NCI-H187 (cell line): ENCODE measurements around the gene PSMG1.
"Not testable (repeated sequence)": the region's sequence is repeated elsewhere in the genome, so short reads cannot be mapped to it uniquely, and the experiment has no call there.

Source experiments
- DNase-seq, 2 experiments: peaks; one replicate each; lab custom pipeline; 2025; lab: John Stamatoyannopoulos, UW

Gene PSMG1

DNA sequence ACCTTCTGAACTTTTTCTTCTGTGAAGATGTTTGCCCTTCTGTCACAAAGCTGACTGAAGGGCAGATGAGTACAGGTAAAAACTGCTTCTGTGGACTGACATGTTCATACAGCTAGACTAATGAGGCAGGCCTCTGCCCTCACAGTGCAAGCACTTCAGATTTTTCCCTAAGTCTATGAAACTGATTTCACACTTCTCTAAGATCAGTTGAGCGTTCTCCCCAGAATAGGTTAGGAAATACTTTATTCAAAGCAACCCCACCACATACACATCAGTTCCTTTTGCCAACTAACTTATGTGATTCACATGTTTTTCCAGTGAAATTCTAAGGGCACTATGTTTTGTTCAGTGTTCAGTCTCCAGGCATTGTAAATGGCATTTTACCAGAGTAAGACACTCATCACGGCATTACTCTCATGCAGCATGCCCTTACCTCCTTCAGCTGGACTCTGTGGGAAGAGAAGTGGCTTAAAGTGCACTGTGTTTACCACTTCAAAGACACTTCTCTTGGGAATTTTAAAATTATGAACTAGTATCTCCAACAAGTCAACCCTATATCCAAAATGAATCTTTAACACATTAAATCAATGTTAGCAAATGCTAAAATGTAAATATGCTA lies 5.4 kb upstream of the PSMG1 start:
- peak; percentile 54 to 61 for DNase-seq

DNA sequence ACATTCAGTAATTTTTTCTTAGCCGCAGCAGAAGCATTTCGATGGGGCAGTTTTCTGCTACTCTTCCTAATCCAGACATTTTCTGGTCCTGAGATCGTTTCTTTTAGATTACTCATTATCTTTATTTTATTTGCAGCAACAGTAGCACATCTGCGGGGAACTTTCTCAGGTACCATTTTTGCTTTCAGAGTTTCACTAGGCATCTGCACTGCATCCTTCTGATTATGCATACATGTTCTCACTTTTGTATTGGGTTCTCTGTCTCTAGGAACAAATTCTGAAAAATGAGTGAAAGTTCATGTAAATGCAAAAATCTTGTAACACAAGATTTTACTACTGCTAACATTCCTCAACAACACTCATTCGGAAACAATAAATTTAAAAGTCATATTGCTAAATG lies 3.9 kb upstream of the PSMG1 start:
- DNase-seq, result no peak

DNA sequence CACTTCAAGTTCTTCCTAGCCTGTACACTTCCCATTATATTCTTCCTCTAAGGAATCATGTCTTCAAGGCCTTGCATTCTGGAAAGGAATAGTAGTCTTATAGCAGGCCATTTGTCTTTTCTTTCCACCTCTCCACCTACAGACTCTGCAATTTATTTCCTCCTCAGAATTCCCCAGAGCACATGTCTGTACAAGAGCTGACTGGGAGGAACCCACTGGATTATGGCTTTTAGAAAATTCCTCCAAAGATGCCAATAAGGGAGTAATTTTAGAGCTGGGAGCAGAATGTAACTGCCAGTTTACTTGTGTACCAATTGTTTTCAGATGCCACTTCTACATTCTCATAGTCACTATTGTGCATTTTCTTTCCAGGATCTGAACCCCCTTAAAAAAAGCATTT lies 3.4 kb upstream of the PSMG1 start:
- no peak for DNase-seq

DNA sequence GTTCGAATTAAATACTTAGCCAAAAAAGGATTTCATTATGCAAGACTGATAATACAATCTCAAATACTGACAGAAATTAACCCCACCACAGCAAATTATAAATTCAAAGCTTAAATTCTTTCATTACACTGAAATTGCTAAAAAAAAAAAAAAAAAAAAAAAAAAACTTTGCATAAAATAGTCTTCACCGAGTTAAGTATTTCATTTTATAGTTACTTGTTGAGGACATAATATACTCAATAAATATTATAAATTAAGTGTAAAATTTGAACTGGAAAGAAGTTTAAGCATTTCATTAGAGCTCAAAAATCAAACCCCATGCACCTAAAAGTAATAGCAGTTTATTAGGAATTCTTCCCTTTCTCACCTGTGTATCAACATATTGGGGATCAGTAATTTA lies 1.9 kb upstream of the PSMG1 start:
- DNase-seq, result no peak

DNA sequence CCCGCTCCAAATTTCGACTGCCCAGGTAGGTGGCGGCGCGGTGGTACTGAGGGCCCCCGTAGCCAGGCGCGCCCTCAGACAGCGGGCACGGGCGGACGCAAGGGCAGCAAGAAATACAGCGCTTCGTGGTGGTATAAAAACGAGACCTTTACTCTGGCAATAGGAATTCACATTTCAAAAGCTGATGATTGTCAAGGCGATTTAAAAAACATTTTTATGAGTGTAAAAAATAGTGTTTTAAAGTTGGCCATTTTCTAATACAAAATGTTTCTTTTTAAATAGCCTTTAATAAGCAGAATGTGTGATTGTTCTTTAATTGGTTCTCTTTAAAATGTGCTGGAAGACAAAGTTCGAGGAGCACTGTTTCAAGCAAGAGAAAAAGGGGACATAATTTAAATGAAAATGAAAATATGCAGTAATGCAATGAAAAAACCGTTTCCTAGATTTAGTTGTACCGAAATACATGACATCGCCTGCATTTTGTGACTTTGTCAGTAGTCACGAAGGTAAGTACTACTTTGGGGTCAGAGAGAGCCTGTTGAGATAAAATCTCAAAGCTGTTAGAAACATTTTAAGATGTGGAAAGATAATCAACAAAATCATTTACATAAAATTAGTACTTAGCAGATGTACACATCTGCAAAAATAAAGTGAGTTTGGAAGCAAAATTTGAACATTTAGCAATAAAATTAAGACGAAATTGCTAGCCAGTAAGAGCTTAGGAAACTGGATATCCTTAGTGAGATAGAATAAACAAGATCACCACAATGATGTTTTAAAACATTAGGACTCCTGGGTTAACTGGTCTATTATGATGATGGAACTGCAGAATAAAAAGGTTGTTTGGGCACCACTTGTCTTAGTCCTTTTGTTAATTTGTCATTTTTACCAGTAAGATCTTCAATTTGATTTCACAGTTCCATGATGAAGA lies 1.1 kb upstream of the PSMG1 start:
- DNase-seq, result no peak

DNA sequence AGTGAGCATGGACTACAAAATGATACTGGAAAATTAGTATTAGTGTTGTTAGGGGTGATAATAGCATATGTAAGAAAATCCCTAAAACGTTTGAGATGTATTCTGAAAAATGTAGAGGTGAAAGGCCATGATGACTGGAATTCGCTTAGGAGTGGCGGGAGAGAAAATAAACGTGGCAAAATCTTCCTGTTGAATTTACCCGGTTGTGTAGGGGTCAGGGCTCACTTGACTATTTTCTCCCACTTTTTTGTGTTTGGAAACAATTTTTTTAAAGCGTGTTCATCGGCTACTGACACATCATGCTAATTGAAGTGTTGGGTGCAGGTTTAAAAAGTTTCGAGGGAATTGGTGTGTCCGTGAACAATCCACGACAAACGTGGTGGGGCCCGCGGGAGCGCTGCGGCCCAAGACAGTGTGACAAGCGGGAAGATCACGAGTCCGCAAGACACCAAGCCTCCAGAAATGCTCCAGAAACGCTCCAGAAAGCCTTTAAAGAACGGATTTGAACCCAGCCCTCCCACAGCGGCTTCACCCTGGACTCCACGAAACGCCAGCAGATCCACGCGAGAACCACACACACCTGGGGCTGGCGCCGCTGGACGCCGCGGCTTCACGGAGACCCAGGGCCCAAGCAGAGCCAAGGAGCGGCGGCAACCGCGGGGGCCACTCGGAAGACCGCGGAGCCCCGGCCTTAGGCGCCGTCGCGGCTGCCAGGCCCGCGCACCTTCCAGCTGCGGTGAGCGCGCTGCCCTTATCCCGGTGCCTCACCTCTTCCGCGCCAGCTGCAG lies 573 bp downstream of the PSMG1 start:
- no peak for DNase-seq

DNA sequence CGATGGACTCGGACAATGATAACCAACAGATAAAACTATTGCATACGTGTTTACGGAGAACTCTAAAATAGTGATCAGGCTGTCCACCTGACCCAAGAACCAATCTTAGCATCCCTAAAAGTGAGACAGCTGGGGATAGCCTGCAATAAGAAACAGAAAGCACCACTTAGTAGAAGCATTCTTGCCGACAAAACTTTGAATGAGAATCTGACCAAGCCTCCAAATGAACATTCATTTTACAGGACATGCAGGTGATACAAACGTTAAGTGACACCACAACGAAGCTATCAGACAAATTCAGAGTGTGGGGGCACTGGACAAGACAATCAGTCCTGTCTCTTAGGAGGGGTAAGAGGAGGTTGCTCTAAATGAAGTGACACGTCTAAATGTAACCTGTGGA lies 1.2 kb downstream of the PSMG1 start:
- DNase-seq, result no peak

DNA sequence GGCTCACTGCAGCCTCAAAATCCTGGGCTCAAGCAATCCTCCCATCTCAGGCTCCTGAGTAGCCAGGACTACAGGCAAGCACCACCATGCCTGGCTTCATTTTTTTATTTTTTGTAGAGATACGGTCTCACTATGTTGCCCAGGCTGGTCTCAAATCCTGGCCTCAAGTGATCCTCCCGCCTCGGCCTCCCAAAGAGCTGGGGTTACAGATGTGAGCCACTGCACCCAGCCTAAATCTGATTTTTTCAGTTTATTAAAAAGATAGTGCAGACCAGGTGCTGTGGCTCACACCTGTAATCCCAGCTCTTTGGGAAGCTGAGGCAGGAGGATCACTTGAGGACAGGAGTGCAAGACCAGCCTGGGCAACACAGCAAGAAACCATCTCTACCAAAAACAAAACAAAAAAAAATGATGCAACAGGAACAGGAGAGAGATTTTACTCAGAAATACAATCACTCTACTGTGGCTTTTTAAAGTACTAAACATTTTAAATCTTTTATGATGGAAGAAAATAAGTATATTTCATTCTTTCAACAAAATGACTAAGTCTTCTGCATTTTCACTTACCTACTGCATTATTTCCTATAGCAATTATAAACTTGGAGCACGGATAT lies 1.9 kb downstream of the PSMG1 start:
- DNase-seq, result no peak

DNA sequence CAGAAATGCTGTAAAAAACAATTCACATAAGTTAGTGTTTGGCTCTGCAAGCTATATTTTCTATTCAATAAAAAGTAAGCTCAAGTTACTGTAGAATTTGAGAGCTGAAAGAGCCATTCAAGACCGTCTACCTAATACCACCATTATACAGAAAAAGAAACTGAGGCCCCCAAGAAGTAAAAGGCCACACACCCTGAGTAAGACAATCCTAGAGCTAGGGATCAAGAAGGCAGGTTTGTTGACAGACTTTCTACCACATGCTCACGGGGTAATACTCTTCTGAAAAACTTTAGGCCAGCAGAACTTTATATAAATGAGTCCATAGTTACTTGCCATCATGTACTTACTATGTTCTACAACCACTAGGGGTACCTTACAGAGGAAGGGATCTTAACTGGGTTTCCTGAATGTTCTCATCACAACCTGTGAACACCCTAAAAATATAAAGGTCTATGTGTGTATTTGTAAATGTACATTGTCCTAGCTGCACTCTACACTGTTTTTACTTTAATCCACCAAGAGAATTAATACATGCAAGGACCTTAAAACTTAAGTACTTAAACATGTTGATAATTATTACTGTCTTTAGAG lies 2.7 kb downstream of the PSMG1 start:
- no peak for DNase-seq

DNA sequence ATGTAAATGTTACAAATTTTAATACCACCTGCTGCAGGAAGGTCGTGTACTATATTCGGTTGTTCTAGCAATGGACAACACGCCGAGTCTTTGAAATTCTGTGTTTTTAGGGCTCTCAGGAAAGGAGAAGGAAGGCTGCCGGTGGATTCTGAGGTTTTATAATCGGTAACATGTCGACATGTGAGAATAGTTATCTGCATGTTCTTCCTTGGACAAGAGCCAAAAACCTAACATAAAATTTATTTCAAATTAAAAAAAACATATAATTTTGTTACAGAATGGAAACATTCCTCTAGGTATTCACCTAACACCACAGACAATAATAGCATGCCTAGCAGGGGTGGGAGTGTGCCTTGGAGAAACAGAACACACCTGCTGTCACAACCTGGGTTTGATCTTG lies 4.8 kb downstream of the PSMG1 start:
- DNase-seq, result no peak

DNA sequence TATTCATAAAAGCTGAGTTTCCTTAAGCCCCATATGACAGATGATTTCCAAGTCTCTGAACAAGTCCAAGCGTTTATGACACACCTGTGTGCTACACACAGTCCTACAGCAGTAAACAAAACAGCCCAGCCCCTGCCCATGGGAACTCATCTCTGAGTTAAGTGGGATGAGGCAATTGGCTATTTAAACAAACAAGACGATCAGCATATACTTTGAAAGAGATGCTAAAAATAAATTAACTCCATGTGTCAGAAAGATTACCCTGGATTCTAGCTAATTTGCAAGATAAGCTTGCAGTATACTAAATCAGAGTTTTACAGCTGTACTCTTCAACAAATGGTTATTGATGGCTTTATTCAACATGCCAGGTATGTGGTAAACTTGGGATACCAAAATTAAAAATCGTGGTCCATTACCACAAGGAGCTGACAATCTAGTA lies 7.0 kb downstream of the PSMG1 start:
- DNase-seq, result no peak

DNA sequence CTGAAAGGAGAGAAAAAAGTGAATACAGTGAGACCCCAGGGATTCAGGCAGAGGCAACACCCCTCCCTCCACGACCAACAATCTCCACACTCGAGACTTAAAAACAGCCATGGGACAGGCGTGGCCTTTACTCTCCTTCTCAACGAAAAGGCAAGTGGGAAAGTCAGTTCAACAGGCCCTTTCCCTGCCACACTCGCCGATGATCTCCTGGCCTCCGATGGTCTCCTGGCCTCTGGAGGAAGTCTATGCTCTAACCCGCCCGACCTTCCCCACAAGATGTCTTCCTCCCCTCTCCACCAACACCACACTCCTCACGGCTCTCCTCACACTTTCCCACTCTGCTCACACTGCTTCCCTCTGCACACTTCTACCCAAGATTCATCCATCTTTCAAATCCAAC lies 7.6 kb downstream of the PSMG1 start:
- no peak for DNase-seq

DNA sequence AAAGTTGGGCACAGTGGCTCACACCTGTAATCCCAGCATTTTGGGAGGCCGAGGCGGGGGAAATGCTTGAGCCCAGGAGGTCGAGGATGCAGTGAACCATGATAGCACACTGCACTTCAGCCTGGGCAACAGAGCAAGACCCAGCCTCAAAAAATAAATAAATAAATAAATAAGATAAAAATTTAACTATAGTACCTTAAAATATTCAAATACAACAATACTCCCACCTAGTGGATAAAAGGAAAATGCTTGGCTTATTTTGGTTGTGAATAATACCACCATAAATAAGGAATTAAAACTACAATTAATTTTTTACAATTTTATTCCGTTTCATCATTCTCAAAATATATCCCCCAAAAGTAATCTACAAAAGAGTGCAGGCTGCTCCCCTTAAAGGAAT lies 8.1 kb downstream of the PSMG1 start:
- no peak for DNase-seq

DNA sequence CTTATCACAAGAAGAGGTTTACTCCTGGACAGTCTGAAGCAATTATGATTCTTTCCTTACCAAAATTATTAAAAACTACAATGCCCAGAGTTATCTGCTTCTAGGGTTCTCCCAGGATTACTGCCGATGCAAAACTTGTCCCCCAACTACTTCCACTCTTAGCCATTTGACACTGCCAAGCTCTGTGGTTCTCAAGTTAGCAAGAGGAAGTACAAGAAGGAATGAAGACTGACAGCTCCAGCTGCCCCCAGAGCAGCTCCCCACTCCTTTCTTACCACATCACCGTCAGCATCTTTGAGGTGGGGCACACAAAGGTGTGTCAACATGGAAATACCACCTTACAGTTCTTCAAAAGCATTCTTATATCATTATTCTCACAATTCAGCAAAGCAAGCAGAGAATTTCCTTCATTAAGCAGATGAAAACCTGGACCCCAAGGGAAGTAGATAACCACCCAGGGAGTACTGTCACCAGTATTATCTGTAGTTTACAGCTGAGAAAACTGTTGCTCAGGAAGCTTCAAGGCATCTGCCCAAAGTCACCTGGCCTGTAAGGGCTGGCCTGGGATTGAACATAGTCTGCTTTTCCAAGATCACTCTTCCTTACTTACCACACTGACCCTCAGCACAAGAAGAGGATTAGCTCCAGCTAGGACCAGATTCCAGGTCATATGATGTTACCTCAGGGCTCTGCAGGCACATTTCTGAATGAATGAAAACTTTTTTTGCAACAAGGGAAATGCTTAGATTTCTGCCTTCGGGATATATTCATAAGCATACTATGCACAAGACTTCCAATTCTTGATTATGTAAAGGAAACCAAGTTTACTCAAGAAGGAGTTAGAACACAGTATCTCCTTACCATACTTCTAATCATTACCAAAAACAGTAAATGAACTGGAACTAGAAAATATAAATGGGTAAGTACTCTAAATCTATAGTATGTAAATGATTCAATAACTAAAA lies 9.3 kb downstream of the PSMG1 start:
- DNase-seq, result no peak

DNA sequence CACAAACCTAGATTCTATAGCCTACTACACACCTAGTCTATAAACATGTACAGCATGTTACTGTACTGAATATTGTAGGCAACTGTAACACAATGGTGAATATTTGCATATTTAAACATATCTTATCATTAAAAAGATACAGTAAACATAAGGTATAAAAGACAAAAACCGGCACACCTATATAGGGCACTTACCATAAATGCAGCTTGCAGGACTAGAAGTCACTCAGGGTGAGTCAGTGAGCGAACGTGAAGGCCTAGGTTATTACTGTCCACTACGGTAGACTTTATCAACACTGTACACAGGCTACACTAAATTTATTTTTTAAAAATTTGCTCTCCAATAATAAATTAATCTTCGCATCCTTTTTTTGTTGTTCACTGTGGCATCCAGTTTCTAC lies 13.3 kb downstream of the PSMG1 start:
- DNase-seq, result no peak

DNA sequence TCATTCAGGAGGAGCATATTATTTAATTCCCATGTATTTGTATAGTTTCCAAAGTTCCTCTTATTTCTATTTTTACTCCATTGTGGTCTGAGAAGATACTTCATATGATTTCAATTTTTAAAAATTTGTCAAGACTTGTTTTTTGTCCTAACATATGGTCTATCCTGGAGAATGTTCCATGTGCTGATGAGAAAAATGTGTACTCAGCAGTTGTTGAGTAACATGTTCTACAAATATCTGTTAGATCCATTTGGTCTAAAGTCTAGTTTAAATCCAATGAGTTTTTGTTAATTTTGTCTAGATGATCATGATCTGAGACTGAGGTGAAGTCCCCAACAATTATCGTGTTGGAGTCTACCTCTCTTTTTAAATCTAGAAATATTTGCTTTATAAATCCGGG lies 14.5 kb downstream of the PSMG1 start:
- no peak for DNase-seq

DNA sequence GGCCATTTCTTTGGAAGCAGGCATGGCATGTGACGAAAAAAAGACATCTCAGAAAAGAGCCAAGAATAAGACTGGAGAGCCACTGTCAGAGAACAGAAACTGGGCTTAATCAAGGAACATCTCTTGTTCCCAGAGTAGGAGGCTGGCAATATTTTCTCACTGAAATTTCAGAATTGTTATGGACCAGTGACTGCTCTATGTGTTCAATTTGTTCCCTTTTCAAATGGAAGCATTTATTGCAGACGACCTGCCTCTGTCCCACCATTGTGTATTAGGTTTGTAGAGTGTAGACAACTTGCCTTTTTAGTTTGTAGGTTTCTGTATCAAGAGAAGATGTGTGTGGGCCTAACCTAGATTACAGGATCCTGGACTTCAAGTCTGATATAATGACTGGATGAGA lies 18.7 kb downstream of the PSMG1 start:
- no peak for DNase-seq

DNA sequence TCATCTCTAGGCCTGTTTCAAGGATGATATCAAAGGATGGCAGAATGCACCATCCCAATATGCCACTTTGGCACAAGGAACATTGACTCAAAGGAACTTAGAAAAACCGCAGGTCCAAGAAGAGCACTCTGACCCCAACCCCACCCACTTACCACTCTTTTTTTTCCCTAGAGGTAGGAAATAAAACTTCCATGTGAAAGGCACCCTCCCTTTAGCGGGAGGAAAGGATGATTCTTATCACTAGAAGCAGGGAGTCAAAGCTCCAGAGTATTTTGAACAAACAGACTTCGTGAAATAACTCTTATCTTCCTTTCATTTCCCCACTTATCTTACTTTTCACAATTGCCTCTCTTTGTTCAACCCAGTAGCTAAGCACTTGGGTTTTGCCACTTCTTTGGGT lies 22.2 kb downstream of the PSMG1 start:
- DNase-seq, result no peak

DNA sequence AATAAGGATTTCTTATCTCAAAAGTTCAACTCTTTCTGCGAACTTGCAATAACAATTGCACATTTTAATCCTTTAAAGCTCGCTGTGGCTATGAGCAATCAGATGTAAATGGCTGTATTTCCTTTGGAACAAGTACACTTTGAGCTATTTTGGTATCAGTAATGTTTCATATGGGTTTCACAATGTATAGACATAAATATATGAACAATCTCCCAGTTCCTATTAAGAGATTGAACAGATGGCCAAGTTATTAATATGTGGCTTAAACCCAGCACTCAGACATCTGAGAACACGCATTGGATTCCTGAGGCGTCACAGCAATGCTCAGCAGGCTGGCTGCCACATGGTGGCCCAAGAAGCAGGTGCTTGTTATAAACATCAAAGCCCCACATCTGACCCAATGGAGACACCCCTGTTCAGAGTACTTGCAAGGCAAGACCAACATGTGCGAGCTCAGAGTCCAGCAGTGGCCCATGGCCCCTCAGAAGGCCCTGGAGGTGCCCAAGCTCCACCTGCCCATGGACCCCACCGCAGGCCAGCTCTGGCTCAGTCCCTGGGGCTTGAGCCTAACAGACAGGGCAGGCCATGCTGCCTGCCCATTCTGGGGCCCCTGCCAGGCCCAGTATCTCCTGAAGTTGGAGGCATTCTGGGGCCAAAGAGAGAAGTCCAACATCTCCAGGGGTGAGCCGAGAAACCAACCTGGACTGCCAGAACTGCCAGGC lies 23.7 kb downstream of the PSMG1 start:
- no peak for DNase-seq

DNA sequence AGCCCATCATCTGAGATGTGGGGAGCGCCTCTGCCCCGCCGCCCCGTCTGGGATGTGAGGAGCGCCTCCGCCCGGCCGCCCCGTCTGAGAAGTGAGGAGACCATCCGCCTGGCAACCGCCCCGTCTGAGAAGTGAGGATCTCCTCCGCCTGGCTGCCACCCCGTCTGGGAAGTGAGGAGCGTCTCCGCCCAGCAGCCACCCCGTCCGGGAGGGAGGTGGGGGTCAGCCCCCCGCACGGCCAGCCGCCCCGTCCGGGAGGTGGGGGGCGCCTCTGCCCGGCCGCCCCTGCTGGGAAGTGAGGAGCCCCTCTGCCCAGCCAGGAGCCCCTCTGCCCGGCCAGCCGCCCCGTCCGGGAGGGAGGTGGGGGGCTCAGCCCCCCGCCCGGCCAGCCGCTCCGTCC lies 26.0 kb downstream of the PSMG1 start:
- not testable (repeated sequence) for DNase-seq
